GM21825 (cell line): ENCODE measurements around the gene HLA-DQA1.
A peak's percentile ranks its signal among the peaks of the same experiment; 100 is the strongest.
"Not testable (repeated sequence)": the region's sequence is repeated elsewhere in the genome, so short reads cannot be mapped to it uniquely, and the experiment has no call there.

Source experiments
- ATAC-seq: cut with Tn5 transposase; IDR thresholded peaks from one replicate; pipeline ENCODE4 v1.9.1; 2021; ENCODE audit warnings: mild to moderate bottlenecking, moderate library complexity; ENCODE audit not compliant: unreplicated experiment

HLA-DQA1 gene

DNA sequence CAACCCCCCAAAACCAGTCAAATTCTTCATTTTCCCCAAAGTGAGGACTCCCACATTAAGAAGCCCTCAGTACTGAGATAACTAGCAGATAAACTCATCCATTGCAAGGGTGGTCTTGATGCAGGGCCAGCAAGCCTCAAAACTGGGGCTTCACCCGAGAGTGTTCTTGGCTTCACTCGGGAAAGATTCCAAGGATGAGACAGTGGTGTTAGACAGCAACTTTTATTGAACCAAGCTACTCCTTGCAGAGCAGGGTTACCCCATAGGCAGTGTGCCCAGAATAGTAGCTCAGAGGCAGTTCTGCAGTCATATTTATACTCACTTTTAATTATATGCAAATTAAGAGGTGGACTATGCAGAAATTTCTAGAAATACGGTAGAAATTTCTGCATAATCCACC, 15.8 kb upstream of the HLA-DQA1 start:
- ATAC-seq, result no peak

DNA sequence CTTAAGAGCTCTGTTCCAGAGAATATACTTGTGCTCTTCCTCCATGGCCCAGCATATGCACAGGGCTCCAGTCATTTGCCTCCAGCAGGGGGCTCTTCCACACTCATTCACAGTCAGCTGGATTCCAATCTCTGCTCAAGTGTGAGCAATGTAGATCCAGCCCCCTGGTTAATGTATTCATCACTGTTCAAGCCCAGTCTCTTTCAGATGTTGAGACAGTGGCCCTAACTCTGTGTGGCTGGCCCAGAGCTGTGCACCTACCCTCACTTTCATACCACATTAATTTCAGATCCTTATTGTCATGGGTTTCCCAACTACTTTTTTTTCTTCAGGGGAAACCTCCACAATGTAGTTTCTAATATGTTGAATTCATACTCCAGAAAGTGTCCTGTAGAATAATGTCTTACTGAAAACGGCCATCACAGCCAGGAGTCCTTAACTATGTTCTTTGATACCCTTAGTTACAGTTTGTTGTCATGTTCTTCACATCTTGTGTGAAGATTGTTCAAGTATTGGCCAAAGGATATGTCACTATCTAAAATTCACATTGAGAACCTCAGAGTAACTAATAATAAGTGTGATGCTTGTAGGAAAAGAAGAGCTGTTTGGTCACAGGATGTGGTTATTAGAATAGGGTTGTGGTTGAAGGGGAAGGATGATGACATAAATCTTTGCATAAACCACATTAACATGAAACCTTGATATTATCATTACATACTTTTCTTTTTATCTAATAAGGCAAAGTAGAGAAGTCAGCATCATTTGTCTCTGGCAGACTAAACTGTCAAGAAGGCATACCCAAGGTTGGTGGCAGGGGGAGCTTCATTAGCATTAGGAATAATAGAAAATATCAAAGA, 14.4 kb upstream of the HLA-DQA1 start:
- ATAC-seq, result peak; percentile 55

DNA sequence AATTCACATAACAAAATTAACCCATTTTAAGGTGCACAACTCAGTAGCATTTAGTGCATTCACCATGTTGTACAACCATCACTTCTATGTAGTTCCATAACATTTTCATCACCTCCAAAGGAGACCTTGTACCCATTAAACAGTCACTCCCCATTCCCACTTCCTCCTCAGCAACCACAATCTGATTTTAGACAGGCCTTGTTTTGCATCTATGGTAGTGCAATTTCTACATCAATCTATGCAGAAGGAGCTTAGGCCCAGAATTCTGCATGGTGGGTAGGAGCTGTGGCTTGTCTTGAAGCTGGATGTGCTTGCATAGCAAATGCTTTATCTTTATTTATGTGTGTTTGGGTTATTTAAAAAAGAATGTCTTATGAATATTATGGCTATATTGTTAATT, 13.5 kb upstream of the HLA-DQA1 start:
- no peak for ATAC-seq

DNA sequence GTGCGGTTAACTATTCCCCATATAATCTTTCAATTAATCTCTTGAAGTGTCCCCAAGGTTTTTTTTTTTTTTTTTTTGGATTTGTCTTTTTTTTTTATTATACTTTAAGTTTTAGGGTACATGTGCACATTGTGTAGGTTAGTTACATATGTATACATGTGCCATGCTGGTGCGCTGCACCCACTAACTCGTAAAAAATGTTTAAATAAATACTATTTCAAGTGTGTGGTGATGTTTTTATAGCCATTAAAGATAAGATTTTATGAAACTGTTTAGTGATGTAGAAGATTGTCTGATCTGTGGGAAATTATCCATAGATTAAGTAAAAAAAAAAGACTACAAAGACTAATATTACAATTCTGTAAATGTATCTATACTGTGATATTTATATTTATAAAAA, 12.6 kb upstream of the HLA-DQA1 start:
- no peak for ATAC-seq

DNA sequence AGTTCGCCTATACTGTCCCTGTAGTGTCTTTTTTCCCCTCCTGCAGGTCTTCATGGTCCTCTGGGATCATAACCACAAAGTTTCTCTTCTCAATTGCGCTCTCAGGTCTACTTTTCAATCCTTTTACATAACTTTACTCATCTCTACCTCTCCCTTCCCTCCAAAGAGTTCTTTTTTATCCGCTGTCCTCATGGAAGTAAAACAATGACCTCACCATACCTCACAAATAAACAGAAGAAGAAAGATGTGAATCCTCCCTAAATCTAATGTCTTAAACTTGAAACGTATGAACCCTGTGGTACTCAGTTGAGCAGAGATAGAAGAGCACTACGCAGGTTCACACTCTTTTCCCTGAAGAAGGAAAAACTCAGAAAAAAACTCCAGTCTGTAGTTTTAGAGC, 12.1 kb upstream of the HLA-DQA1 start:
- no peak for ATAC-seq

DNA sequence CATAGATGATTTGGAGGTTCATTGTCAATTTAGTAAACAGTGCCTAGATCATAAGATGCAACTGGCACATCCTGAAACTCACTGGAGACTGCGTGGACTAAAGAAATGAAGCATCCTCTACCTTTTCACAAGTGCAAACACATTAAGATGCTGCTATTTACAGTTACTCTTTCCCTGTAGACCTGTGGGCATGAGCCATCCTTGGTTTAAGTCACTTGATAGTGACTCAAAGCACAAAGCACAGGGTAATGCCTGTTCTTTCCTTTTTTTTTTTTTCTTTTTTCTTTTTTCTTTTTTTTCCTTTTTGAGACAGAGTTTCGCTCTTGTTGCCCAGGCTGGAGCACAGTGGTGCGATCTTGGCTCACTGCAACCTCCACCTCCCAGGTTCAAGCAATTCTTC, 10.0 kb upstream of the HLA-DQA1 start:
- ATAC-seq, result no peak

DNA sequence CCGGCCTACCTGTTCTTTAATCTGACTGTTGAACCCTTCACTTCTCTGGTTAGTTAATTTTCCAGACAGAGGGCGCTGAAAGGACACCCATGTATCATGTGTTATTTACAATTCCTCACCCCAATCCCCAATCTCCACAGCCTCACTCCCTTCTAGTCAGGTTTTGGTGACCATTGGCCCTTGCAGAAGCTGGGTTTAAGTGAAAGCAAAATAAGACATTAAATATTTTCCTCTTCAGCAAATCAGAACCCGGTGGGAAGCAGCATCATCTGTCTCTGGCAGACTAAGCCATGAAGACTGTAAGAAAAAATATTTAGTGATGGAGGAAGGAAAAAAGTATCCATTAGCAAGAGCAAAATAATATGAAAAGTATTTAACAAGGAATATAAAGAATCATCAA, 9.4 kb upstream of the HLA-DQA1 start:
- ATAC-seq, result no peak

GRCh38 chr6:32629793-32630192, 7.4 kb upstream of the HLA-DQA1 start:
- not testable (repeated sequence) for ATAC-seq

DNA sequence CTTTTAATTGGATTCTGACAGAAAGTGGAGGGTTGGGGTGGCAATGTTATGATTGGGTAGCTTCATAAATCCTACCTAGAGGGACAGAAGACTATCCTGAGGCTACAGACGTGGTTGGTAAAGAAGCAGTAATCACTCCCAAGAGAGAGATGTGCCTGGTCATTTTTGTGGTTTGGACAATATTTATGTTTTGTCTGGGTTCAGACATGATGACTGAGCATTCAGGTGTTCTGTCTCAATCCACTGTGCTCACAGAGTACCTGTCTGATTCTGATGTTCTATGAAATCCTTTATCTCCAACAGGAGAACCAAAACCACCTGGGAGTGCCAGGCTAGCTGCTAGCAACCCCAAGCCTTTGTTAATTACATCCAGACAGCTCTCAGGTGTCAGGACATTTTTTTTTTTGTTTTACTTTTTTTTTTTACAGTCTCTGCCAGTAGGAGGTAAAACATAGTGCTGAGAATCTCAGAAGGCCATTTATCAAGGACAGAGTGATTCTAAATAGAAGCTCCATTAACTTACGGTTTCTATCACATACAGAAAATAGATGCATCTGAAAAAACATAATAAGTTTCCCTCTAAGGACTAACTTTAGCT, 1.6 kb upstream of the HLA-DQA1 start:
- no peak for ATAC-seq

GRCh38 chr6:32637883-32638282, 677 bp downstream of the HLA-DQA1 start:
- no peak for ATAC-seq

- ATAC-seq, result no peak
These were observed 1.5 kb downstream of the HLA-DQA1 start for GRCh38 chr6:32638532-32639219.

DNA sequence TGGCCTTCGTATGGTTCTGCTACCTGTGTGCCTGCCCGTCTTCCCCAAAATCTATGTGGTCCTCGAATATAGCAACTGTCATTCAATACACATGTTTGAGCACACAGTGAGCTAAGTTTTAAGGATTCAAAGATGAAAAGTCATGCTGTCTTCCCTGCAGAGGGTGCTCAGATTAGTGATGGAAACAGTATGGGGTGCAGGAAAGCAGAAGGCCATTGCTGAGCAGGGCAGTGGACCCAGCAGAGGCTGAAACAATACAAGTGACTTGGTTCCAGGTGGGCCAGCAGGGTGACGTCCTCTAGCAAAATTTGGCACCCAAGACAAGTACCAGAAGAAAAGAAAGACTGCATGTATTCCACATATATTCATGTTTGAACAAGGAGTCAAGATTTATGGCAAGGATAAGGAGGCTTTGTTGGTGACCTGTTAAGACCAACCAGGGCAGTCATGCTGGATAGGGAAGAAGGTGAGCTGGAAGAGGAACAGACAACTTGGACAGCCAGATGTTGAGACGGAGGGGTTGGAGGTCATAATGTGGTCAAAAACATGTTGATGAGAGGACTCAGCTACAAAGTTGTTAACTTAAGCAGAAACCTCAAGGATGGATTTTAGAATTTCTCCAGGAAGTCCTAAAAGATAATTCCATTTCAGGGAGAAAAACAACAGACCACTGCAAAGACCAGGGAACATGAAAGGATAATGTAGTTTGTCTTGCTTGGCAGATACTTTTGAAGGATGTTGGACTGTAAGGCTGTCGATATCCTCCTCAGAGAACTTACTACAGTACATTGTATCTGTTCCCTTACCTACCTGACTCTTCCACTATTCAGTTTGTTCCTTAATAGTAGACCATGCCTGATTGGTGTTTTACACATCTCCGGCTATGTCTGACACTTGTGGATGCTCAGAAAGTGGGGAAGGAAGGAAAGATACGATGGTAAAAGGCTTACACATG, 2.5 kb downstream of the HLA-DQA1 start:
- no peak for ATAC-seq

DNA sequence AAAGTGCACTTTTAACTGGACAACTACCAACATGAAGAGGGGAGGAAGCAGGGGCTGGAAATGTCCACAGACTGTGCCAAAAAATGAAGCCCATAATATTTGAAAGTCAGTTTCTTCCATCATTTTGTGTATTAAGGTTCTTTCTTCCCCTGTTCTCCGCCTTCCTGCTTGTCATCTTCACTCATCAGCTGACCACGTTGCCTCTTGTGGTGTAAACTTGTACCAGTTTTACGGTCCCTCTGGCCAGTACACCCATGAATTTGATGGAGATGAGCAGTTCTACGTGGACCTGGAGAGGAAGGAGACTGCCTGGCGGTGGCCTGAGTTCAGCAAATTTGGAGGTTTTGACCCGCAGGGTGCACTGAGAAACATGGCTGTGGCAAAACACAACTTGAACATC, 3.9 kb downstream of the HLA-DQA1 start:
- ATAC-seq, result no peak

DNA sequence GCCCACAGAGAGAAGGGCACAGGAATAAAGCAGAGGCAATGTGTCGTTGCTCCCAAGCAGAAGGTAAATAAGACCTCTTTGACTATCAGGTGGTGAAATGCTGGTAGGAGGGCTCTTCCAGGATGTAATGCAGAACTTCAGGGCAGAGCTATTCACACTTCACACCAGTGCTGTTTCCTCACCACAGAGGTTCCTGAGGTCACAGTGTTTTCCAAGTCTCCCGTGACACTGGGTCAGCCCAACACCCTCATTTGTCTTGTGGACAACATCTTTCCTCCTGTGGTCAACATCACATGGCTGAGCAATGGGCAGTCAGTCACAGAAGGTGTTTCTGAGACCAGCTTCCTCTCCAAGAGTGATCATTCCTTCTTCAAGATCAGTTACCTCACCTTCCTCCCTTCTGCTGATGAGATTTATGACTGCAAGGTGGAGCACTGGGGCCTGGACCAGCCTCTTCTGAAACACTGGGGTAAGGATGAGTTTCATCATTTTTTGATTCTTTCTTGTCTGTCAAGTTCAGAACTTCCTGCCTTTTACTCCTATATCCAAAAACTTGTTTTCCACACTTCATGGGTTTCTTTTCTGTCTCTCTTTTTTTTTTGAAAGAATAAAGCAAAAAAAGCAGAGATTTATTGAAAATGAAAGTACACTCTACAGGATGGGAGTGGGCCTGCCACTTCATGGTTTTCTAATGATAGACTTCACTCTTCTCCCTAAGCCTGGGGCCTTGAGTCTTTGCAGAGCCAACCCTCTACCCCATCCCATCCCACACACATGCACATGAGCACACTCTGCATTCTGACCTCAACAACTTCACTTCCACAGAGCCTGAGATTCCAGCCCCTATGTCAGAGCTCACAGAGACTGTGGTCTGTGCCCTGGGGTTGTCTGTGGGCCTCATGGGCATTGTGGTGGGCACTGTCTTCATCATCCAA, 4.8 kb downstream of the HLA-DQA1 start:
- ATAC-seq, result not testable (repeated sequence)

DNA sequence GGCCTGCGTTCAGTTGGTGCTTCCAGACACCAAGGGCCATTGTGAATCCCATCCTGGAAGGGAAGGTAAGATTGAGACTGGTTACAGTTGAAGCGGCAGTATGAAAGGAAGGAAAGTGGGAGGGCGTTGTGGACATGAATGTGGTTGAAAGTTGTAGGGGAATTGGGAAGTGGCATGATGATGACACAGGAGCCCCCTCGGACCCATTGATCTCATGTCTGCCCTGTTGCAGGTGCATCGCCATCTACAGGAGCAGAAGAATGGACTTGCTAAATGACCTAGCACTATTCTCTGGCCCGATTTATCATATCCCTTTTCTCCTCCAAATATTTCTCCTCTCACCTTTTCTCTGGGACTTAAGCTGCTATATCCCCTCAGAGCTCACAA, 5.5 kb downstream of the HLA-DQA1 start:
- ATAC-seq, result no peak

GRCh38 chr6:32643904-32644303, 6.7 kb downstream of the HLA-DQA1 start:
- ATAC-seq, result no peak

DNA sequence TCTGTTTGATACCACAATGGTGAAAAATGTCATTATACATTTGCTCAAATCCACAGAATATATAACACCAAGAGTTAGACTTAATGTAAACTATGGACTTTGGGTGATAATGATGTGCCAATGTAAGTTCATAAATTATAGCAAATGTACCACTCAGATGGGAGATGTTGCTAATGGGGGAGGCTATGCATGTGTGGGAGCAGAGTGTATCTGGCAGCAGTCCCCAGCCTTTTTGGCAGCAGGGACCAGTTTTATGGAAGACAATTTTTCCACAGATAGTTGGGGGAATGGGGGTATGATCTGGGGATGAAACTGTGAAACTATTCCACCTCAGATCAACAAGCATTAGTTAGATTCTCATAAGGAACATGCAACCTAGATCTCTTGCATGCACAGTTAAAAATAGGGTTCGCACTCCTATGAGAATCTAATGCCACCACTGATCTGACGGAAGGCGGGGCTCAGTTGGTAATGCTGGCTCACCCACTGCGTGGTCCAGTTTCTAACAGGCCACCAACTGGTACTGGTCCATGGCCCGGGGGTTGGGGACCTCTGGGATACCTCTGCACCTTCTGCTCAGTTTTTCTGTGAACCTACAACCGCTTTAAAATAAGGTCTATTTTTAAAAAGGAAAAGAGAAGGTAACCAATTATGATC, 8.0 kb downstream of the HLA-DQA1 start:
- no peak for ATAC-seq

DNA sequence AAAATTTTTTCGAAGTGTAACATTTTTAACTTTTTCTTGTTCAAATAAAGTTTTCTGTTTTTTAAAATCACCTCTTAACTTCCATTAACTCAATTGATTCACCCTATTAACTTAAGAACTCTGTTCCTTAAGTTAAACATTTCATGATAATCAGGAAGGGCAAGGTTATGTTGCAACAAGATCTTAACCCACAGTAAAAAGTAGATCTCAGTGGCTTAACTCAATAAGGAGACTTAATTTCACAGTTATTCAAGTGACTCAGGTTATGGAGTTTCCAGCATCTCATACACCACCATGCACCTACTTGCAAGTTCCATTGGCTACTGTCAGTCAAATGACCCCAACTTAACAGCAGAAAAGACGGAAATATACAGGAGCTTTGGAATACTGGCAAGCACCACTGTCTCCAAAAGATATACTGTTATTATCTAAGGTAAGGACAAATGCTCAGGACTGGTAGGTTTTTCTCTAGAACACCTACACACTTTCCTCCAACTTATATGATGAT, 18.1 kb downstream of the HLA-DQA1 start:
- ATAC-seq, result no peak

DNA sequence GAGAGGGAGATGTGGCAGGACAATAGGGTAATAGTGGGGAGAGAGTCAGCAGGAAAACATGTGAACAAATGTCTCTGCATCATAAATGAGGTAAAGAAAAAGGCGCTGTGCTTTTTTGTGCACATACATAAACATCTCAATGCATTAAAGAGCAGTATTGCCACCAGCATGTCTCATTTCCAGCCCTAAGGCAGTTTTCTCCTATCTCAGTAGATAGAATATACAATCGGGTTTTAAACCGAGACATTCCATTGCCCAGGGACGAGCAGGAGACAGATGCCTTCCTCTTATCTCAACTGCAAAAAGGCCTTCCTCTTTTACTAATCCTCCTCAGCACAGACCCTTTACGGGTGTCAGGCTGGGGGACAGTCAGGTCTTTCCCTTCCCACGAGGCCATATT, 20.1 kb downstream of the HLA-DQA1 start:
- not testable (repeated sequence) for ATAC-seq
